Spleen (tissue), 7 donors: ENCODE data around the gene PRSS38.

Source experiments
- POLR2A ChIP-seq, 3 donors: fragments of 450-650 bp; IDR thresholded peaks; one replicate each; pipeline ENCODE4 v1.5.1; 2017; ENCODE audit warnings: antibody characterized with exemption in 3 of 3, mild to moderate bottlenecking in 1 of 3
- POLR2AphosphoS5 ChIP-seq, 3 donors: sonication (generic); formaldehyde crosslinking; IDR thresholded peaks; one replicate each; pipeline ENCODE4 v1.5.1; 2017; ENCODE audit warnings: antibody characterized with exemption in 3 of 3
- TF ChIP-seq, protein P1 (sequence below), 11 experiments: fragments of 200-600 bp in 7 of 11; fragments of 450-650 bp in 4 of 11; sonication (generic) in 4 of 11; IDR thresholded peaks in 8 of 11; conservative IDR thresholded peaks in 3 of 11; 1 replicate in 7 of 11; 2 replicates in 4 of 11; pipeline versions ENCODE4 v1.4.0 to v1.8.0; 2016 to 2021; ENCODE audit warnings: antibody characterized with exemption in 11 of 11, inconsistent platforms in 4 of 11, mild to moderate bottlenecking in 1 of 11
- donor health status: DM: no; HTN: no; CAD: no; lungs with moderate emphysema.
- donor health status: DM: no; HTN: no; CAD: no.
- donor health status: DM: no; HTN: no; CAD: no.

DNA sequence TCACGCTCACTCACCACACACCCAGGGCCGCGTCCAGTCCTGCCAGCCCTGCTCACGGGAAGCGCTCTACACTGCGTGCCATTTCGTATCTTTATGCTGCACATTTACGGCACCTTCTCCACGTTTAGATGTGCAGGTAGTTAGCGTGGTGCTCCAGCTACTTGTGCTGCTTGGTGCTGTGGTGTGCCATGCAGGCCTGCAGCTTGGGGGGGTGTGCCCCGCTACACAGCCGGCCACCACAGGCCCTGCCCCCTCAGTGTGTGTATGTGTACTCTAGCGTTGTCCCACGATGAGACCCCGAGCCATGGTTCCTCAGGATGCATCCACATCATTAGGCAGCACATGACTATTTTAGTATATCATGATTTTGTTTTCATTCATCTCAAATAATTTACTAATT lies 41.9 kb upstream of the PRSS38 start:
- TF ChIP-seq, protein P1, sequence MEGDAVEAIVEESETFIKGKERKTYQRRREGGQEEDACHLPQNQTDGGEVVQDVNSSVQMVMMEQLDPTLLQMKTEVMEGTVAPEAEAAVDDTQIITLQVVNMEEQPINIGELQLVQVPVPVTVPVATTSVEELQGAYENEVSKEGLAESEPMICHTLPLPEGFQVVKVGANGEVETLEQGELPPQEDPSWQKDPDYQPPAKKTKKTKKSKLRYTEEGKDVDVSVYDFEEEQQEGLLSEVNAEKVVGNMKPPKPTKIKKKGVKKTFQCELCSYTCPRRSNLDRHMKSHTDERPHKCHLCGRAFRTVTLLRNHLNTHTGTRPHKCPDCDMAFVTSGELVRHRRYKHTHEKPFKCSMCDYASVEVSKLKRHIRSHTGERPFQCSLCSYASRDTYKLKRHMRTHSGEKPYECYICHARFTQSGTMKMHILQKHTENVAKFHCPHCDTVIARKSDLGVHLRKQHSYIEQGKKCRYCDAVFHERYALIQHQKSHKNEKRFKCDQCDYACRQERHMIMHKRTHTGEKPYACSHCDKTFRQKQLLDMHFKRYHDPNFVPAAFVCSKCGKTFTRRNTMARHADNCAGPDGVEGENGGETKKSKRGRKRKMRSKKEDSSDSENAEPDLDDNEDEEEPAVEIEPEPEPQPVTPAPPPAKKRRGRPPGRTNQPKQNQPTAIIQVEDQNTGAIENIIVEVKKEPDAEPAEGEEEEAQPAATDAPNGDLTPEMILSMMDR (IDR thresholded peaks at IDR 0.05 in 8 of 11, conservative IDR thresholded peaks at IDR 0.05 in 3 of 11), result no peak
- TF ChIP-seq POLR2A (IDR thresholded peaks at IDR 0.05), result no peak
- TF ChIP-seq POLR2AphosphoS5 (IDR thresholded peaks at IDR 0.05), result no peak
